GM12878 (cell line): Measurements from ENCODE around the gene GNAL. TPM values are rescaled to one million over a fixed set of nuclear protein-coding genes. Genes with fewer than 3 reads are reported as not detected.

Experiments
- ATAC-seq: fragments of 200-7000 bp; cut with Tn5 transposase; 3 replicates; pipeline ENCODE4 v1.9.1; 2020; ENCODE audit warnings: mild to moderate bottlenecking, moderate library complexity
- BruUV-seq: library from RNA; stranded (reverse); fragments of 400-500 nt; replicated peaks from 2 replicates; lab custom pipeline; 2021; lab: Mats Ljungman, UMichigan
- CTCF ChIA-PET: fragments of 300-600 bp; sonication (Branson Sonifier 250); formaldehyde crosslinking; extraction: SDS; loops from one replicate; lab custom pipeline; 2021; ENCODE audit warnings: inconsistent platforms; lab: Yijun Ruan, JAX
- POLR2A ChIA-PET: fragments of 350-600 bp; formaldehyde crosslinking; extraction: SDS; loops from one replicate; lab custom pipeline; 2021; ENCODE audit warnings: inconsistent platforms; lab: Charles Lee
- RAD21 ChIA-PET: fragments of 300-600 bp; sonication (Branson Sonifier 250); formaldehyde crosslinking; loops from one replicate; lab custom pipeline; 2023; ENCODE audit warnings: antibody characterized with exemption; ENCODE audit not compliant: unreplicated experiment; lab: Charles Lee
- SMC1A ChIA-PET: fragments of 300-600 bp; sonication (Branson Sonifier 250); formaldehyde crosslinking; loops from one replicate; lab custom pipeline; 2023; ENCODE audit not compliant: unreplicated experiment, uncharacterized antibody; lab: Charles Lee
- DNase-seq: peaks from one replicate; pipeline ENCODE4 v3.0.0-alpha.2; 2011; ENCODE audit warnings: low read depth, low spot score
- FAIRE-seq: peaks from 3 replicates; lab custom pipeline; 2011; peaks lifted over from hg19 to GRCh38; lab: Jason Lieb, UNC
- H2AFZ ChIP-seq: 2 replicates; pipeline ENCODE4 v1.6.0; 2011; ENCODE audit warnings: low read depth, low read length, control low read depth; ENCODE audit not compliant: control insufficient read depth
- H3K27ac ChIP-seq: 2 replicates; pipeline ENCODE4 v1.5.1; 2011; ENCODE audit warnings: control low read depth; ENCODE audit not compliant: control insufficient read depth, insufficient read depth
- H3K27me3 ChIP-seq, 2 experiments: replicated peaks in 1 of 2; 2 replicates each; pipeline versions ENCODE4 v1.6.0 to v1.6.1; 2011; ENCODE audit warnings: low read length in 1 of 2; ENCODE audit not compliant: control insufficient read depth in 2 of 2, insufficient read depth in 2 of 2
- H3K36me3 ChIP-seq, 2 experiments: 2 replicates each; pipeline ENCODE4 v1.5.1; 2011; ENCODE audit warnings: low read length in 1 of 2; ENCODE audit not compliant: control insufficient read depth in 2 of 2, insufficient read depth in 2 of 2
- H3K4me1 ChIP-seq: 2 replicates; pipeline ENCODE4 v1.6.1; 2011; ENCODE audit warnings: mild to moderate bottlenecking, low read length, moderate library complexity, mixed read lengths; ENCODE audit not compliant: control insufficient read depth, insufficient read depth
- H3K4me2 ChIP-seq: 2 replicates; pipeline ENCODE4 v1.6.0; 2011; ENCODE audit warnings: control low read depth; ENCODE audit not compliant: control insufficient read depth, insufficient read depth
- H3K4me3 ChIP-seq: fragments of 200-600 bp; sonication (generic); 2 replicates; pipeline ENCODE4 v1.5.1; 2016
- H3K79me2 ChIP-seq: 2 replicates; pipeline ENCODE4 v1.6.0; 2011; ENCODE audit warnings: low read length; ENCODE audit not compliant: control insufficient read depth, insufficient read depth
- H3K9ac ChIP-seq: 2 replicates; pipeline ENCODE4 v1.8.0; 2011; ENCODE audit warnings: low read length, control low read depth, mixed read lengths; ENCODE audit not compliant: control insufficient read depth, insufficient read depth
- H3K9me3 ChIP-seq: replicated peaks from 3 replicates; pipeline ENCODE4 v1.5.1; 2011; ENCODE audit warnings: mild to moderate bottlenecking, low read length; ENCODE audit not compliant: control insufficient read depth, insufficient read depth
- H4K20me1 ChIP-seq: 2 replicates; pipeline ENCODE4 v1.6.0; 2011; ENCODE audit not compliant: control insufficient read depth, insufficient read depth
- CBFB ChIP-seq: IDR thresholded peaks from 2 replicates; pipeline ENCODE4 v1.6.1; 2016; ENCODE audit warnings: antibody characterized with exemption, low read depth
- FOS ChIP-seq: IDR thresholded peaks from 3 replicates; pipeline ENCODE4 v1.6.1; 2011; ENCODE audit warnings: borderline replicate concordance; ENCODE audit not compliant: insufficient read length; ENCODE audit errors: extremely low read depth
- ZNF24 ChIP-seq: fragments of 450-650 bp; IDR thresholded peaks from 2 replicates; pipeline ENCODE4 v1.6.1; 2017; ENCODE audit warnings: antibody characterized with exemption, mild to moderate bottlenecking
- WGBS: methylation state at CpG from one replicate; pipeline ENCODE4 v1.1.6; 2016; ENCODE audit warnings: low lambda C conversion rate; ENCODE audit not compliant: insufficient replicate concordance, insufficient coverage; ENCODE audit errors: missing lambda C conversion rate; 5-methylcytosine and 5-hydroxymethylcytosine counted together
- in situ Hi-C: fragments of 300-500 bp; cut with MboI; formaldehyde crosslinking; loops from 9 replicates; pipeline ENCODE4 v1.14.3; 2018; ENCODE audit warnings: mixed read lengths
- intact Hi-C: fragments of 100-400 bp; cut with micrococcal nuclease; formaldehyde crosslinking; loops from one replicate; pipeline ENCODE4 v1.14.2; 2022; ENCODE audit not compliant: unreplicated experiment
- polyA plus RNA-seq, 11 experiments: library from polyadenylated mRNA; depleted of rRNA in 4 of 11; unstranded in 6 of 11; stranded (reverse) in 5 of 11; fragments of >200 nt; fragmentation: Nextera tagmentation in 4 of 11; fragmentation: Illumina TruSeq in 1 of 11; extraction: Ambion mirVana in 4 of 11; extraction: Trizol in 1 of 11; gene quantifications; 1 replicate in 1 of 11; 2 replicates in 10 of 11; pipeline versions ENCODE4 v1.2.1 to v1.2.3, GENCODE V29; 2011 to 2016; ENCODE audit warnings: inconsistent platforms in 2 of 11, missing spikeins in 2 of 11, low read depth in 1 of 11
- total RNA-seq, 4 experiments: library from RNA; depleted of rRNA in 3 of 4; stranded (reverse); fragments of >200 nt in 3 of 4; fragmentation: Illumina TruSeq in 1 of 4; extraction: Trizol in 1 of 4; gene quantifications; 2 replicates each; pipeline versions ENCODE4 v1.2.1 to v1.2.3, GENCODE V29; 2013 to 2021
- TF ChIP-seq, protein P1 (sequence below): IDR thresholded peaks from 2 replicates; pipeline ENCODE4 v1.6.1; 2012; ENCODE audit warnings: mild to moderate bottlenecking, low read depth, low read length
- TF ChIP-seq, protein P2 (sequence below): IDR thresholded peaks from 2 replicates; pipeline ENCODE4 v1.6.1; 2011; ENCODE audit warnings: borderline replicate concordance, low read depth, mild to moderate bottlenecking, moderate library complexity, mixed read lengths, low read length; ENCODE audit not compliant: insufficient read depth; ENCODE audit errors: extremely low read length
- TF ChIP-seq, protein P3 (sequence below): fragments of 450-650 bp; IDR thresholded peaks from 2 replicates; pipeline ENCODE4 v1.6.1; 2017; ENCODE audit warnings: borderline replicate concordance

The GNAL gene
- total and polyA plus RNA-seq, 10 of the 15 experiments (the other 5 are each of a cell fraction or from before 2014, with no cell fraction given), result 0.02 to 0.39 (median 0.05) TPM; not detected in 5

DNA sequence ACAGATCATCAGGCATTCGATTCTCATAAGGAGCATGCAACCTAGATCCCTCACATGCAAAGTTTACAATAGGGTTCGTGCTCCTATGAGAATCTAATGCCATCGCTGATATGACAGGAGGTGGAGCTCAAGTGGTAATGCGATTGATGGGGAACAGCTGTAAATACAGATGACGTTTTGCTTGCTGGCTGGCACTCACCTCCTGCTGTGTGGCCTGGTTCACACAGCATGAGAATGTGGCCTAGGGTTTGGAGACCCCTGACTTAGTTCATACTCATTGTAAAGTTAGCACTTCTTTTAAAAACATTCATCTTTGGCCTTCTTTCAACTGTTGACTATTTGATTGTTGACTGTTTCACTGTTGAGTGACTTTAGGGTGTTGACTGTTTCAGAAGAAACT, 153.5 kb downstream of the GNAL start (continued):
- TF ChIP-seq, protein P1, sequence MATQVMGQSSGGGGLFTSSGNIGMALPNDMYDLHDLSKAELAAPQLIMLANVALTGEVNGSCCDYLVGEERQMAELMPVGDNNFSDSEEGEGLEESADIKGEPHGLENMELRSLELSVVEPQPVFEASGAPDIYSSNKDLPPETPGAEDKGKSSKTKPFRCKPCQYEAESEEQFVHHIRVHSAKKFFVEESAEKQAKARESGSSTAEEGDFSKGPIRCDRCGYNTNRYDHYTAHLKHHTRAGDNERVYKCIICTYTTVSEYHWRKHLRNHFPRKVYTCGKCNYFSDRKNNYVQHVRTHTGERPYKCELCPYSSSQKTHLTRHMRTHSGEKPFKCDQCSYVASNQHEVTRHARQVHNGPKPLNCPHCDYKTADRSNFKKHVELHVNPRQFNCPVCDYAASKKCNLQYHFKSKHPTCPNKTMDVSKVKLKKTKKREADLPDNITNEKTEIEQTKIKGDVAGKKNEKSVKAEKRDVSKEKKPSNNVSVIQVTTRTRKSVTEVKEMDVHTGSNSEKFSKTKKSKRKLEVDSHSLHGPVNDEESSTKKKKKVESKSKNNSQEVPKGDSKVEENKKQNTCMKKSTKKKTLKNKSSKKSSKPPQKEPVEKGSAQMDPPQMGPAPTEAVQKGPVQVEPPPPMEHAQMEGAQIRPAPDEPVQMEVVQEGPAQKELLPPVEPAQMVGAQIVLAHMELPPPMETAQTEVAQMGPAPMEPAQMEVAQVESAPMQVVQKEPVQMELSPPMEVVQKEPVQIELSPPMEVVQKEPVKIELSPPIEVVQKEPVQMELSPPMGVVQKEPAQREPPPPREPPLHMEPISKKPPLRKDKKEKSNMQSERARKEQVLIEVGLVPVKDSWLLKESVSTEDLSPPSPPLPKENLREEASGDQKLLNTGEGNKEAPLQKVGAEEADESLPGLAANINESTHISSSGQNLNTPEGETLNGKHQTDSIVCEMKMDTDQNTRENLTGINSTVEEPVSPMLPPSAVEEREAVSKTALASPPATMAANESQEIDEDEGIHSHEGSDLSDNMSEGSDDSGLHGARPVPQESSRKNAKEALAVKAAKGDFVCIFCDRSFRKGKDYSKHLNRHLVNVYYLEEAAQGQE, result no peak
- TF ChIP-seq ZNF24, result no peak
- TF ChIP-seq, protein P2, sequence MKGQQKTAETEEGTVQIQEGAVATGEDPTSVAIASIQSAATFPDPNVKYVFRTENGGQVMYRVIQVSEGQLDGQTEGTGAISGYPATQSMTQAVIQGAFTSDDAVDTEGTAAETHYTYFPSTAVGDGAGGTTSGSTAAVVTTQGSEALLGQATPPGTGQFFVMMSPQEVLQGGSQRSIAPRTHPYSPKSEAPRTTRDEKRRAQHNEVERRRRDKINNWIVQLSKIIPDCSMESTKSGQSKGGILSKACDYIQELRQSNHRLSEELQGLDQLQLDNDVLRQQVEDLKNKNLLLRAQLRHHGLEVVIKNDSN, result no peak
- no peak for TF ChIP-seq CBFB

DNA sequence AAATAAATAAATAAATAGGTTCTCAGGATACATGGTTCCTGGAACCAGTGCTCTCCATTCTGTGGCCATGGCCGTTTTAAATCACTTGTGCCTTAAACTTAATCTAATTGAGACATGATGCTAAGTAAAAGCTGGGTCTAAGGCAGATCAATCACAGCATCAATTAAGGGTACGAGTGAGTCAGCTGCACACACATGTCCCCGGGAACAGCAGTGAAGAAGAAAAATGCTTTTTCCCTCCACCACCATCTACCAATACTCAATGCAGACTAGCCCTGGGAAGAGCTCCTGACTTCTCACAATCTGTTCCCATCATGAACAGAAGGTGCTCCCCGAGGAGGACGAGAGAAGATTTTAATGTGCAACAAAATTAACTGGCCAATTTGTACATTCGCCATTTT, 155.4 kb downstream of the GNAL start:
- SMC1A ChIA-PET, result no interaction called here

More for the DNA sequence above, 155.4 kb downstream of the GNAL start:
- H3K79me2 ChIP-seq, result no peaks in the 10 kb centered on the region
- no TSS peak for BruUV-seq
- no peak overlapping the region for H3K27ac ChIP-seq
- ChIA-PET RAD21 (no interaction called here), CTCF (no interaction called here), POLR2A (no interaction called here)
- DNase-seq (no peak), FAIRE-seq (no peak), ATAC-seq (no peak)
- no peaks in the 10 kb centered on the region for H3K9me3 ChIP-seq
- H3K9ac ChIP-seq, result no peak overlapping the region
- no peak overlapping the region for H3K4me3 ChIP-seq
- in situ Hi-C loops, result no loop called here
- intact Hi-C loops, result no loop called here
- no peaks in the 10 kb centered on the region for H4K20me1 ChIP-seq
- no peak overlapping the region for H3K4me2 ChIP-seq
- TF ChIP-seq, protein P3, sequence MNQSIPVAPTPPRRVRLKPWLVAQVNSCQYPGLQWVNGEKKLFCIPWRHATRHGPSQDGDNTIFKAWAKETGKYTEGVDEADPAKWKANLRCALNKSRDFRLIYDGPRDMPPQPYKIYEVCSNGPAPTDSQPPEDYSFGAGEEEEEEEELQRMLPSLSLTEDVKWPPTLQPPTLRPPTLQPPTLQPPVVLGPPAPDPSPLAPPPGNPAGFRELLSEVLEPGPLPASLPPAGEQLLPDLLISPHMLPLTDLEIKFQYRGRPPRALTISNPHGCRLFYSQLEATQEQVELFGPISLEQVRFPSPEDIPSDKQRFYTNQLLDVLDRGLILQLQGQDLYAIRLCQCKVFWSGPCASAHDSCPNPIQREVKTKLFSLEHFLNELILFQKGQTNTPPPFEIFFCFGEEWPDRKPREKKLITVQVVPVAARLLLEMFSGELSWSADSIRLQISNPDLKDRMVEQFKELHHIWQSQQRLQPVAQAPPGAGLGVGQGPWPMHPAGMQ, result no peak
- TF ChIP-seq FOS, result no peak
- WGBS, result 44% methylated on average over 6 of the region's 6 CpGs
- no peaks in the 10 kb centered on the region for H3K4me1 ChIP-seq
- H2AFZ ChIP-seq, result no peak overlapping the region
- H3K36me3 ChIP-seq, result no peaks in the 10 kb centered on the region
- H3K27me3 ChIP-seq, result no peaks in the 10 kb centered on the region
